Hepatocyte (in vitro differentiated cells): ENCODE data around the gene TMPRSS9. TPM values are rescaled to one million over a fixed set of nuclear protein-coding genes. Genes with fewer than 3 reads are reported as not detected.

Experiments used
- DNase-seq: peaks from one replicate; pipeline ENCODE4 v3.0.0-alpha.2; 2016; ENCODE audit warnings: low spot score
- H2AFZ ChIP-seq: fragments of 200-600 bp; sonication (generic); 2 replicates; pipeline ENCODE4 v1.6.0; 2016; ENCODE audit warnings: antibody characterized with exemption, mild to moderate bottlenecking
- H3K27ac ChIP-seq: fragments of 200-600 bp; sonication (generic); 2 replicates; pipeline ENCODE4 v1.5.1; 2016; ENCODE audit warnings: mild to moderate bottlenecking
- H3K27me3 ChIP-seq: fragments of 200-600 bp; sonication (generic); 2 replicates; pipeline ENCODE4 v1.6.1; 2016
- H3K36me3 ChIP-seq: fragments of 200-600 bp; sonication (generic); replicated peaks from 2 replicates; pipeline ENCODE4 v1.5.1; 2016; ENCODE audit warnings: low read depth; ENCODE audit not compliant: insufficient read depth
- H3K4me1 ChIP-seq: fragments of 200-600 bp; sonication (generic); 2 replicates; pipeline ENCODE4 v1.5.1; 2016; ENCODE audit warnings: mild to moderate bottlenecking, moderate library complexity; ENCODE audit not compliant: insufficient read depth
- H3K4me2 ChIP-seq: fragments of 200-600 bp; sonication (generic); 2 replicates; pipeline ENCODE4 v1.6.0; 2016
- H3K4me3 ChIP-seq: fragments of 200-600 bp; sonication (generic); 2 replicates; pipeline ENCODE4 v1.5.1; 2016; ENCODE audit warnings: mild to moderate bottlenecking
- H3K79me2 ChIP-seq: fragments of 200-600 bp; sonication (generic); 2 replicates; pipeline ENCODE4 v1.6.0; 2017; ENCODE audit warnings: mild to moderate bottlenecking
- H3K9me2 ChIP-seq: fragments of 200-600 bp; sonication (generic); replicated peaks from 2 replicates; pipeline ENCODE4 v1.6.0; 2017; ENCODE audit warnings: mild to moderate bottlenecking; ENCODE audit not compliant: insufficient read depth
- H3K9me3 ChIP-seq: fragments of 200-600 bp; sonication (generic); 2 replicates; pipeline ENCODE4 v1.5.1; 2016; ENCODE audit warnings: low read depth, mild to moderate bottlenecking
- H4K20me1 ChIP-seq: fragments of 200-600 bp; sonication (generic); 2 replicates; pipeline ENCODE4 v1.6.0; 2016; ENCODE audit warnings: mild to moderate bottlenecking; ENCODE audit not compliant: insufficient read depth, poor library complexity, severe bottlenecking
- CTCF ChIP-seq: fragments of 200-600 bp; sonication (generic); IDR thresholded peaks from 2 replicates; pipeline ENCODE4 v1.5.1; 2016; ENCODE audit warnings: antibody characterized with exemption, mild to moderate bottlenecking; ENCODE audit not compliant: poor library complexity
- EZH2 ChIP-seq: fragments of 200-600 bp; sonication (generic); IDR thresholded peaks from 2 replicates; pipeline ENCODE4 v1.6.1; 2016; ENCODE audit warnings: antibody characterized with exemption, mild to moderate bottlenecking, borderline replicate concordance
- EZH2phosphoT487 ChIP-seq: fragments of 200-600 bp; sonication (generic); IDR thresholded peaks from one replicate; pipeline ENCODE4 v1.6.1; 2018; ENCODE audit warnings: antibody characterized with exemption, mild to moderate bottlenecking, low read depth, moderate library complexity; ENCODE audit not compliant: unreplicated experiment, severe bottlenecking
- WGBS: methylation state at CpG from one replicate; pipeline ENCODE4 v1.1.6; 2016; ENCODE audit warnings: low lambda C conversion rate; ENCODE audit errors: missing lambda C conversion rate; 5-methylcytosine and 5-hydroxymethylcytosine counted together
- polyA plus RNA-seq: library from polyadenylated mRNA; unstranded; fragments of >200 nt; fragmentation: Nextera tagmentation; extraction: Ambion mirVana; gene quantifications from 2 replicates; pipeline ENCODE4 v1.2.1, GENCODE V29; 2016
- total RNA-seq: library from RNA; depleted of rRNA; stranded (reverse); fragments of >200 nt; gene quantifications from 2 replicates; pipeline ENCODE4 v1.2.3, GENCODE V29; 2014

Gene TMPRSS9
- total and polyA plus RNA-seq, 2 experiments from 2014 or later: 0.23 TPM; not detected in 1

GRCh38 chr19:2358548-2359173, 1.4 kb upstream of the TMPRSS9 start:
- Histone ChIP-seq H3K27me3 (peaks cover 15% of the 10 kb centered on the region), H2AFZ (no peak overlapping the region), H3K4me2 (no peak overlapping the region), H3K27ac (no peak overlapping the region), H4K20me1 (no peaks in the 10 kb centered on the region), H3K4me3 (no peak overlapping the region), H3K36me3 (no peaks in the 10 kb centered on the region), H3K79me2 (no peaks in the 10 kb centered on the region), H3K9me3 (no peaks in the 10 kb centered on the region), H3K9me2 (no peaks in the 10 kb centered on the region), H3K4me1 (no peaks in the 10 kb centered on the region)
- no peak for TF ChIP-seq EZH2
- WGBS: 88% methylated on average over 28 of the region's 28 CpGs
- DNase-seq: no peak

GRCh38 chr19:2360833-2361232, 768 bp downstream of the TMPRSS9 start:
- Histone ChIP-seq H3K27me3 (peaks cover 15% of the 10 kb centered on the region), H3K36me3 (no peaks in the 10 kb centered on the region), H3K9me2 (no peaks in the 10 kb centered on the region), H3K27ac (no peak overlapping the region), H3K9me3 (no peaks in the 10 kb centered on the region), H3K4me2 (no peak overlapping the region), H2AFZ (no peak overlapping the region), H3K4me1 (no peaks in the 10 kb centered on the region), H4K20me1 (no peaks in the 10 kb centered on the region), H3K4me3 (no peak overlapping the region), H3K79me2 (no peaks in the 10 kb centered on the region)
- TF ChIP-seq EZH2: no peak
- TF ChIP-seq CTCF: no peak
- TF ChIP-seq EZH2phosphoT487: no peak
- 85% methylated on average over 10 of the region's 11 CpGs for WGBS
- DNase-seq: no peak

- Histone ChIP-seq H3K27me3 (peaks cover 15% of the 10 kb centered on the region), H3K27ac (no peak overlapping the region), H3K4me2 (no peak overlapping the region), H4K20me1 (no peaks in the 10 kb centered on the region), H3K9me2 (no peaks in the 10 kb centered on the region), H2AFZ (no peak overlapping the region), H3K4me3 (no peak overlapping the region), H3K4me1 (no peaks in the 10 kb centered on the region), H3K79me2 (no peaks in the 10 kb centered on the region), H3K9me3 (no peaks in the 10 kb centered on the region), H3K36me3 (no peaks in the 10 kb centered on the region)
- TF ChIP-seq CTCF: no peak
- no peak for TF ChIP-seq EZH2
- TF ChIP-seq EZH2phosphoT487: no peak
- no peak for DNase-seq
- WGBS: 51% methylated on average over 19 of the region's 24 CpGs
Observed at GRCh38 chr19:2361246-2362045, 1.4 kb downstream of the TMPRSS9 start.
